GM21576 (cell line): ENCODE results near the gene CCDC47.
A peak's percentile ranks its signal among the peaks of the same experiment; 100 is the strongest.

Source experiments
- ATAC-seq: cut with Tn5 transposase; IDR thresholded peaks from one replicate; pipeline ENCODE4 v1.9.1; 2021; ENCODE audit warnings: mild to moderate bottlenecking, moderate library complexity; ENCODE audit not compliant: unreplicated experiment

The CCDC47 gene

GRCh38 chr17:63699638-63700527 lies 73.5 kb downstream of the CCDC47 start, which contains the start of gene LIMD2:
TSS of gene LIMD2 (minus strand) at chr17:63700125. CDS start at chr17:63699298, 827 bp downstream.
- ATAC-seq, result no peak

- ATAC-seq, result peak; percentile 17
Observed at GRCh38 chr17:63698886-63699637, 74.3 kb downstream of the CCDC47 start.

GRCh38 chr17:63698381-63698885 lies 75.0 kb downstream of the CCDC47 start:
- no peak for ATAC-seq

GRCh38 chr17:63697341-63698286 lies 75.8 kb downstream of the CCDC47 start:
- ATAC-seq, result peak; percentile 21

GRCh38 chr17:63696381-63696961 lies 76.9 kb downstream of the CCDC47 start:
- no peak for ATAC-seq

- no peak for ATAC-seq
Observed at GRCh38 chr17:63695889-63696288, 77.5 kb downstream of the CCDC47 start.
